GM18861 (cell line): ENCODE results near the gene NCAN.

Source experiments
- ATAC-seq: cut with Tn5 transposase; IDR thresholded peaks from one replicate; pipeline ENCODE4 v1.9.1; 2021; ENCODE audit not compliant: unreplicated experiment

Gene NCAN

GRCh38 chr19:19258589-19259338 lies 47.0 kb downstream of the NCAN start:
- ATAC-seq, result no peak

GRCh38 chr19:19259741-19260140 lies 48.0 kb downstream of the NCAN start:
- ATAC-seq, result no peak

- no peak for ATAC-seq
Measured at GRCh38 chr19:19260417-19261214, 48.9 kb downstream of the NCAN start.

GRCh38 chr19:19261350-19262189 lies 49.8 kb downstream of the NCAN start:
- ATAC-seq, result no peak

GRCh38 chr19:19262190-19263057 lies 50.7 kb downstream of the NCAN start:
- no peak for ATAC-seq

GRCh38 chr19:19263886-19264487 lies 52.2 kb downstream of the NCAN start:
- ATAC-seq, result no peak

- ATAC-seq, result no peak
Measured at GRCh38 chr19:19267305-19267704, 55.5 kb downstream of the NCAN start.

GRCh38 chr19:19268453-19269385 lies 57.0 kb downstream of the NCAN start:
- ATAC-seq, result no peak

GRCh38 chr19:19269952-19270694 lies 58.4 kb downstream of the NCAN start:
- no peak for ATAC-seq

GRCh38 chr19:19270749-19271571 lies 59.2 kb downstream of the NCAN start:
- no peak for ATAC-seq

- no peak for ATAC-seq
Measured at GRCh38 chr19:19271828-19272599, 60.3 kb downstream of the NCAN start.

- no peak for ATAC-seq
Measured at GRCh38 chr19:19274146-19274545, 62.4 kb downstream of the NCAN start.

GRCh38 chr19:19274716-19275565 lies 63.2 kb downstream of the NCAN start:
- ATAC-seq, result no peak

- ATAC-seq, result no peak
Measured at GRCh38 chr19:19276386-19276785, 64.6 kb downstream of the NCAN start.

GRCh38 chr19:19276851-19277250 lies 65.1 kb downstream of the NCAN start:
- ATAC-seq, result no peak

- no peak for ATAC-seq
Measured at GRCh38 chr19:19278315-19278714, 66.6 kb downstream of the NCAN start.
